HepG2 (cell line): Measurements from ENCODE around the gene HOXB5. TPM values are rescaled to one million over a fixed set of nuclear protein-coding genes. Genes with fewer than 3 reads are reported as not detected.

ENCODE experiments used
- ATAC-seq: fragments of 200-7000 bp; cut with Tn5 transposase; 3 replicates; pipeline ENCODE4 v1.9.1; 2020; ENCODE audit warnings: mild to moderate bottlenecking, moderate library complexity
- BruUV-seq: library from RNA; stranded (reverse); fragments of 400-500 nt; replicated peaks from 2 replicates; lab custom pipeline; 2021; lab: Mats Ljungman, UMichigan
- CTCF ChIA-PET: fragments of 300-600 bp; formaldehyde crosslinking; extraction: SDS; loops from one replicate; lab custom pipeline; 2021; ENCODE audit warnings: low total read pairs, inconsistent platforms, low intra/inter-chr PET ratio; lab: Yijun Ruan, JAX
- POLR2A ChIA-PET: fragments of 350-600 bp; sonication (Branson Sonifier 250); formaldehyde crosslinking; loops from one replicate; lab custom pipeline; 2020; ENCODE audit warnings: antibody characterized with exemption, inconsistent platforms; lab: Yijun Ruan, JAX
- DNase-seq: peaks from one replicate; pipeline ENCODE4 v3.0.0-alpha.2; 2015; ENCODE audit warnings: low spot score
- FAIRE-seq: peaks from 3 replicates; lab custom pipeline; 2011; peaks lifted over from hg19 to GRCh38; lab: Jason Lieb, UNC
- H2AFZ ChIP-seq: one replicate; pipeline ENCODE4 v1.6.1; 2011; ENCODE audit warnings: low read length, inconsistent platforms
- H3K27ac ChIP-seq: fragments of 300-600 bp; 3 replicates; pipeline ENCODE4 v1.8.0; 2011; ENCODE audit warnings: mixed run types, mild to moderate bottlenecking, mixed read lengths, low read length, inconsistent platforms; ENCODE audit not compliant: insufficient read depth; ENCODE audit errors: extremely low read length
- H3K27me3 ChIP-seq, 2 experiments: fragments of 200-600 bp in 1 of 2; 2 replicates in 1 of 2; 3 replicates in 1 of 2; pipeline versions ENCODE4 v1.6.0 to v1.8.0; 2011; ENCODE audit warnings: low read length in 2 of 2, mild to moderate bottlenecking in 2 of 2, moderate library complexity in 2 of 2, inconsistent platforms in 1 of 2; ENCODE audit not compliant: insufficient read depth in 2 of 2, control insufficient read depth in 1 of 2
- H3K36me3 ChIP-seq, 2 experiments: fragments of 200-600 bp in 1 of 2; replicated peaks in 1 of 2; 2 replicates in 1 of 2; 3 replicates in 1 of 2; pipeline versions ENCODE4 v1.5.1 to v1.8.0; 2011; ENCODE audit warnings: low read length in 2 of 2, inconsistent platforms in 1 of 2; ENCODE audit not compliant: insufficient read depth in 2 of 2, control insufficient read depth in 1 of 2
- H3K4me1 ChIP-seq: 2 replicates; pipeline ENCODE4 v1.5.1; 2012; ENCODE audit warnings: low read length, inconsistent platforms; ENCODE audit not compliant: insufficient read depth
- H3K4me2 ChIP-seq: 2 replicates; pipeline ENCODE4 v1.6.0; 2011; ENCODE audit warnings: low read depth, low read length, inconsistent platforms
- H3K4me3 ChIP-seq, 3 experiments: fragments of 200-600 bp in 1 of 3; sonication (generic), shearing (Covaris generic) in 1 of 3; replicated peaks in 1 of 3; 2 replicates each; pipeline ENCODE4 v1.5.1; 2011 to 2016; ENCODE audit warnings: low read length in 3 of 3, inconsistent platforms in 2 of 3, low read depth in 2 of 3, mild to moderate bottlenecking in 2 of 3, control low read depth in 1 of 3, mixed read lengths in 1 of 3; ENCODE audit not compliant: insufficient read depth in 1 of 3
- H3K79me2 ChIP-seq: one replicate; pipeline ENCODE4 v1.6.1; 2011; ENCODE audit warnings: low read length, inconsistent platforms; ENCODE audit not compliant: insufficient read depth
- H3K9ac ChIP-seq: 2 replicates; pipeline ENCODE4 v1.6.0; 2011; ENCODE audit warnings: mild to moderate bottlenecking, low read depth, low read length, inconsistent platforms; ENCODE audit not compliant: insufficient read depth
- H3K9me3 ChIP-seq: 2 replicates; pipeline ENCODE4 v1.5.1; 2012; ENCODE audit warnings: mild to moderate bottlenecking, low read length
- H4K20me1 ChIP-seq: 2 replicates; pipeline ENCODE4 v1.6.0; 2011; ENCODE audit warnings: inconsistent platforms, mild to moderate bottlenecking, low read length, moderate library complexity; ENCODE audit not compliant: insufficient read depth
- EZH2 ChIP-seq: conservative IDR thresholded peaks from 2 replicates; pipeline ENCODE4 v1.6.1; 2012; ENCODE audit warnings: mild to moderate bottlenecking, low read depth, low read length, moderate library complexity
- GATAD1 ChIP-seq: IDR thresholded peaks from 2 replicates; pipeline ENCODE4 v1.6.1; 2016; ENCODE audit warnings: missing genetic modification reagents, missing compliant biosample characterization
- MATR3 ChIP-seq: sonication (generic); formaldehyde crosslinking; IDR thresholded peaks from 2 replicates; pipeline ENCODE4 v1.4.0; 2020; ENCODE audit warnings: missing genetic modification reagents
- ZNF563 ChIP-seq: sonication (generic); formaldehyde crosslinking; IDR thresholded peaks from 2 replicates; pipeline ENCODE4 v1.8.0; 2022; ENCODE audit warnings: mild to moderate bottlenecking, moderate library complexity, missing genetic modification reagents
- WGBS: methylation state at CpG from one replicate; pipeline ENCODE4 v1.1.6; 2017; ENCODE audit warnings: low lambda C conversion rate; 5-methylcytosine and 5-hydroxymethylcytosine counted together
- in situ Hi-C: cut with HindIII; loops from 2 replicates; pipeline ENCODE4 v1.10.0; 2017; ENCODE audit warnings: low pct_unique_long_range_greater_than_20kb; ENCODE audit not compliant: extremely low pct_ligation_motif_present
- intact Hi-C: fragments of 100-400 bp; cut with micrococcal nuclease; formaldehyde crosslinking; loops from one replicate; pipeline ENCODE4 v1.10.0; 2022; ENCODE audit not compliant: unreplicated experiment
- polyA plus RNA-seq, 8 experiments: library from polyadenylated mRNA; depleted of rRNA in 3 of 8; stranded (reverse) in 7 of 8; unstranded in 1 of 8; fragments of >200 nt; fragmentation: Illumina TruSeq in 4 of 8; extraction: Trizol in 4 of 8; gene quantifications; 2 replicates each; pipeline versions ENCODE4 v1.2.1 to v1.2.3, GENCODE V29; 2011 to 2016; ENCODE audit warnings: low read depth in 4 of 8, missing spikeins in 1 of 8, mixed read lengths in 1 of 8; ENCODE audit not compliant: insufficient read depth in 1 of 8
- total RNA-seq, 5 experiments: library from RNA; depleted of rRNA; stranded (reverse); fragments of >200 nt; fragmentation: Illumina TruSeq; extraction: Trizol; gene quantifications; 2 replicates each; pipeline ENCODE4 v1.2.3, GENCODE V29; 2016; ENCODE audit warnings: low read depth in 1 of 5
- TF ChIP-seq, protein P1 (sequence below): sonication (generic); formaldehyde crosslinking; IDR thresholded peaks from 2 replicates; pipeline ENCODE4 v1.5.1; 2020; ENCODE audit warnings: mild to moderate bottlenecking, missing genetic modification reagents, borderline replicate concordance
- TF ChIP-seq, protein P2 (sequence below): sonication (generic); formaldehyde crosslinking; conservative IDR thresholded peaks from 2 replicates; pipeline ENCODE4 v1.5.0; 2020; ENCODE audit warnings: missing genetic modification reagents

Gene HOXB5
- total and polyA plus RNA-seq, 2 of the 13 experiments (the other 11 are each of a cell fraction or from before 2014, with no cell fraction given), result not detected

DNA sequence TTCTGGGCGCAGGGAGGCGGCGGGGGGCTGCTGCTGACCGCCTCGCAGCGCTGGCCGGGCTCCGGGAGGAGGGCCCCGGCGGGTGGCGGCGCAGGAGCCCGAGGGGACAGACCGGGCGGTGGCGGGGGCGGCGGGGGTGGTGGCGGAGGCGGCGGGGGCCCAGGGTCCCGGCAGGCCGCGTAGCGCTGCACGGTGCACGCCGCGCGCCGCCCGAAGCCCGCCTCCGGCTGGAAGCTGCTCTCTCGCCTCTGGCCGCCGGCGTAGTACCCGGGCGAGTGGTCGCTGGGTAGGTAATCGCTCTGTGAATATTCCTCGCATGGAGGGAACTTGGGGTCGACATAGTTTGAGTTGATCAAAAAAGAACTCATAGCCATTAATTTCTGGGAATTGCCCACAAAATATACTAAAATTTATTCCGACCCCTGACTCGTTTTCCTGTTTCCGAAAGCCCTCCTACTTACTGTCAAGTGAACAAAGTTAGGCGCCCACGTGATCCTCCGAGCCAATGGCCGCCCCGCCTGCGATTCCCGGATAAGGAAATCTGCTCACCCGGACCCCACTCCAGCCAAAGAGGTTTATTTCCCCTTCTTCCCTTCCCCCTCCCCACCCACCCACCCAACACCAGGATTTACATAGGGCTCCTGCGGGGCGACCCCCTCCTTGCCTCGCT, 15.5 kb downstream of the HOXB5 start, which contains the start of gene HOXB4:
HOXB4 (minus strand) TSS at position 405 of the 670 bp plus-strand sequence; CDS start at position 374, 31 bp downstream.
- no peaks in the 10 kb centered on the region; the same call in 1 of the 2 replicates for H4K20me1 ChIP-seq
- no peaks in the 10 kb centered on the region for H3K79me2 ChIP-seq
- ATAC-seq, result no peak
- DNase-seq, result no peak
- peaks cover 34 to 89% of the 10 kb centered on the region in 2 experiments for H3K27me3 ChIP-seq
- no peak within 1 kb of the TSS for H3K4me3 ChIP-seq
- intact Hi-C loops, result no loop called here
- no peak for FAIRE-seq
- no peaks in the 10 kb centered on the region for H3K9me3 ChIP-seq
- WGBS, result 49% methylated on average over 46 of the region's 58 CpGs
- H3K27ac ChIP-seq, result no peak within 1 kb of the TSS
- in situ Hi-C loops, result no loop called here
- POLR2A ChIA-PET, result no interaction called here
- H3K36me3 ChIP-seq, result no peaks in the 10 kb centered on the region
- H3K4me1 ChIP-seq, result no peaks in the 10 kb centered on the region
- no peak within 1 kb of the TSS for H3K4me2 ChIP-seq
- H2AFZ ChIP-seq, result no peak within 1 kb of the TSS
- BruUV-seq, result no TSS peak
- TF ChIP-seq, protein P1, sequence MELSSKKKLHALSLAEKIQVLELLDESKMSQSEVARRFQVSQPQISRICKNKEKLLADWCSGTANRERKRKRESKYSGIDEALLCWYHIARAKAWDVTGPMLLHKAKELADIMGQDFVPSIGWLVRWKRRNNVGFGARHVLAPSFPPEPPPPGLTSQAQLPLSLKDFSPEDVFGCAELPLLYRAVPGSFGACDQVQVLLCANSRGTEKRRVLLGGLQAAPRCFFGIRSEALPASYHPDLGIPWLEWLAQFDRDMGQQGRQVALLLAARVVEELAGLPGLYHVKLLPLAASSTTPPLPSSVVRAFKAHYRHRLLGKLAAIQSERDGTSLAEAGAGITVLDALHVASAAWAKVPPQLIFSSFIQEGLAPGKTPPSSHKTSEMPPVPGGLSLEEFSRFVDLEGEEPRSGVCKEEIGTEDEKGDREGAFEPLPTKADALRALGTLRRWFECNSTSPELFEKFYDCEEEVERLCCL, result no peak
- TF ChIP-seq ZNF563 (CRISPR knock-in tag) (no peak), MATR3 (CRISPR knock-in tag) (no peak), GATAD1 (CRISPR knock-in tag) (no peak)
- CTCF ChIA-PET, result no interaction called here
- H3K9ac ChIP-seq, result no peak within 1 kb of the TSS

DNA sequence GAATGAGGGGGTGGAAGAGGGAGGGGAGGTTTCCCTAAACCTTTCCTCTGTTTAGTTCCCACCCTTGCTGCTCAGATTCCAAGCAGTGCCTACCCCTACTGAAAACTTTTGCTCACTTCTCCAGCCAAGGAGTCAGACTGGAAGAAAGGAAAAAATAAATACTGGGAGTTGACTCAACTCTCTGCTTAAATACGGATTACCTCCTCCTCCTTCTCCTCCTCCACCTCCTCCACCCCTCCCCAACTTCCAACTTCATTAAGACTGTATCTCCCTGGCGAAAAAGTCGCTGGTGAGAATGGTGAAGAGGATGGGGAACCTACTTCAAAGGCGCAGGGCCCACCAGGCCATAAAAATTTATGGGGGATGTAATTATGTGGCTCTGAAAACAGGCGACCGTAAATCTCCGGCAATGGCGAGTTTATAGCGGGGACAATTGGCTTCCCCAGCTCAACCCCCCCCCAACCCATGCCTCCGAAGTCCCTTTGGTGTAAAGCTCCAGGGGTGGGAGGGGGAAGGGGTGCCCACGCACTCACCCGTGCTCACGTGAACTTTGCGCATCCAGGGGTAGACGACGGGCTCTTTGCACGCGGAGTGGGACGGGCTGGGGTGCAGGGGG, 16.1 kb downstream of the HOXB5 start:
- FAIRE-seq (no peak), DNase-seq (no peak), ATAC-seq (no peak)
- in situ Hi-C loops, result no loop called here
- Histone ChIP-seq H4K20me1 (no peaks in the 10 kb centered on the region; the same call in 1 of the 2 replicates), H3K4me1 (no peaks in the 10 kb centered on the region), H3K9me3 (no peaks in the 10 kb centered on the region), H3K4me2 (no peak overlapping the region)
- TF ChIP-seq, protein P2, sequence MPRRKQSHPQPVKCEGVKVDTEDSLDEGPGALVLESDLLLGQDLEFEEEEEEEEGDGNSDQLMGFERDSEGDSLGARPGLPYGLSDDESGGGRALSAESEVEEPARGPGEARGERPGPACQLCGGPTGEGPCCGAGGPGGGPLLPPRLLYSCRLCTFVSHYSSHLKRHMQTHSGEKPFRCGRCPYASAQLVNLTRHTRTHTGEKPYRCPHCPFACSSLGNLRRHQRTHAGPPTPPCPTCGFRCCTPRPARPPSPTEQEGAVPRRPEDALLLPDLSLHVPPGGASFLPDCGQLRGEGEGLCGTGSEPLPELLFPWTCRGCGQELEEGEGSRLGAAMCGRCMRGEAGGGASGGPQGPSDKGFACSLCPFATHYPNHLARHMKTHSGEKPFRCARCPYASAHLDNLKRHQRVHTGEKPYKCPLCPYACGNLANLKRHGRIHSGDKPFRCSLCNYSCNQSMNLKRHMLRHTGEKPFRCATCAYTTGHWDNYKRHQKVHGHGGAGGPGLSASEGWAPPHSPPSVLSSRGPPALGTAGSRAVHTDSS, result no peak
- TF ChIP-seq EZH2, result 0 out of 2 replicates have a peak, but pooled peaks have one; percentile 72
- TF ChIP-seq, all 625 proteins: peak for 1
- H3K27me3 ChIP-seq, result peaks cover 36 to 89% of the 10 kb centered on the region in 2 experiments
- BruUV-seq, result no TSS peak
- intact Hi-C loops, result no loop called here
- no peak overlapping the region for H3K27ac ChIP-seq
- no peak overlapping the region for H3K9ac ChIP-seq
- H3K79me2 ChIP-seq, result no peaks in the 10 kb centered on the region
- no peak overlapping the region for H3K4me3 ChIP-seq
- CTCF ChIA-PET, result no interaction called here
- H3K36me3 ChIP-seq, result no peaks in the 10 kb centered on the region
- POLR2A ChIA-PET, result no interaction called here
- 14% methylated on average over 9 of the region's 19 CpGs for WGBS
- H2AFZ ChIP-seq, result no peak overlapping the region
